ENCODE data around the gene SEPTIN3.

SEPTIN3 gene

DNA sequence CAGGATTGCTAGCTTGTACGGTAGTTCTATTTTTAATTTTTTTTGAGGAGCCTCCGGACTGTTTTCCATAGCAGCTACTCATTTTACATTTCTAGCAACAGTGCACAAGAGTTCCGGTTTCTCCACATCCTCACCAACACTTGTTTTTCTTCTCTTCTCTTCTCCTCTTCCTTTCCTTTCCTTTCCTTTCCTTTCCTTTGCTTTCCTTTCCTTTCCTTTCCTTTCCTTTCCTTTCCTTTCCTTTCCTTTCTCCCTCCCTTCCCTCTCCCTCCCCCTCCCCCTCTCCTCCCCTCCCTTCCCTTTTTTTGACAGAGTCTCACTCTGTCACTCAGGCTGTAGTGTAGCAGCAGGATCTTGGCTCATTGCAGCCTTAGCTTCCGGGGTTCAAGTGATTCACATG lies 38.7 kb downstream of the SEPTIN3 start:
- TF ChIP-seq, protein P1, sequence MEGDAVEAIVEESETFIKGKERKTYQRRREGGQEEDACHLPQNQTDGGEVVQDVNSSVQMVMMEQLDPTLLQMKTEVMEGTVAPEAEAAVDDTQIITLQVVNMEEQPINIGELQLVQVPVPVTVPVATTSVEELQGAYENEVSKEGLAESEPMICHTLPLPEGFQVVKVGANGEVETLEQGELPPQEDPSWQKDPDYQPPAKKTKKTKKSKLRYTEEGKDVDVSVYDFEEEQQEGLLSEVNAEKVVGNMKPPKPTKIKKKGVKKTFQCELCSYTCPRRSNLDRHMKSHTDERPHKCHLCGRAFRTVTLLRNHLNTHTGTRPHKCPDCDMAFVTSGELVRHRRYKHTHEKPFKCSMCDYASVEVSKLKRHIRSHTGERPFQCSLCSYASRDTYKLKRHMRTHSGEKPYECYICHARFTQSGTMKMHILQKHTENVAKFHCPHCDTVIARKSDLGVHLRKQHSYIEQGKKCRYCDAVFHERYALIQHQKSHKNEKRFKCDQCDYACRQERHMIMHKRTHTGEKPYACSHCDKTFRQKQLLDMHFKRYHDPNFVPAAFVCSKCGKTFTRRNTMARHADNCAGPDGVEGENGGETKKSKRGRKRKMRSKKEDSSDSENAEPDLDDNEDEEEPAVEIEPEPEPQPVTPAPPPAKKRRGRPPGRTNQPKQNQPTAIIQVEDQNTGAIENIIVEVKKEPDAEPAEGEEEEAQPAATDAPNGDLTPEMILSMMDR (IDR thresholded peaks at IDR 0.05; ENCODE audit: borderline replicate concordance, control extremely low read depth, extremely low read depth, insufficient read depth, missing control alignments) = no peak
- in situ Hi-C loops (cut with MboI; ENCODE audit: low sequenced_read_pairs, unreplicated experiment) = loop anchor here (10.0 kb wide), 1 partner anchor 57 kb away; no protein-coding TSS in a partner anchor
- DNase-seq (ENCODE audit: low spot score) = no peak

- in situ Hi-C loops (cut with MboI; ENCODE audit: low sequenced_read_pairs, unreplicated experiment) = no loop called here
- DNase-seq (ENCODE audit: low spot score) = no peak
- TF ChIP-seq, protein P1 (IDR thresholded peaks at IDR 0.05; ENCODE audit: borderline replicate concordance, control extremely low read depth, extremely low read depth, insufficient read depth, missing control alignments) = no peak
Observed at GRCh38 chr22:42010778-42011177, 41.5 kb downstream of the SEPTIN3 start.

GRCh38 chr22:42013385-42013784 lies 44.1 kb downstream of the SEPTIN3 start:
- DNase-seq (ENCODE audit: low spot score) = no peak
- in situ Hi-C loops (cut with MboI; ENCODE audit: low sequenced_read_pairs, unreplicated experiment) = no loop called here
- TF ChIP-seq, protein P1 (IDR thresholded peaks at IDR 0.05; ENCODE audit: borderline replicate concordance, control extremely low read depth, extremely low read depth, insufficient read depth, missing control alignments) = no peak

- DNase-seq (ENCODE audit: low spot score) = no peak
- in situ Hi-C loops (cut with MboI; ENCODE audit: low sequenced_read_pairs, unreplicated experiment) = no loop called here
- TF ChIP-seq, protein P1 (IDR thresholded peaks at IDR 0.05; ENCODE audit: borderline replicate concordance, control extremely low read depth, extremely low read depth, insufficient read depth, missing control alignments) = no peak
Observed at GRCh38 chr22:42016111-42016510, 46.9 kb downstream of the SEPTIN3 start.

GRCh38 chr22:42018224-42018623 lies 49.0 kb downstream of the SEPTIN3 start:
- TF ChIP-seq, protein P1 (IDR thresholded peaks at IDR 0.05; ENCODE audit: borderline replicate concordance, control extremely low read depth, extremely low read depth, insufficient read depth, missing control alignments) = no peak
- in situ Hi-C loops (cut with MboI; ENCODE audit: low sequenced_read_pairs, unreplicated experiment) = no loop called here
- no peak for DNase-seq (ENCODE audit: low spot score)
